Jurkat, Clone E6-1 (cell line): ENCODE data around the gene TCP11L2.
"Not testable (repeated sequence)": the region's sequence is repeated elsewhere in the genome, so short reads cannot be mapped to it uniquely, and the experiment has no call there.

Source experiments
- DNase-seq: peaks from one replicate; pipeline ENCODE4 v3.0.0-alpha.2; 2011; ENCODE audit warnings: low read depth, low spot score
- H3K4me3 ChIP-seq: 2 replicates; pipeline ENCODE4 v1.5.1; 2011; ENCODE audit warnings: mild to moderate bottlenecking, low read length, control low read depth, moderate library complexity

TCP11L2 gene

DNA sequence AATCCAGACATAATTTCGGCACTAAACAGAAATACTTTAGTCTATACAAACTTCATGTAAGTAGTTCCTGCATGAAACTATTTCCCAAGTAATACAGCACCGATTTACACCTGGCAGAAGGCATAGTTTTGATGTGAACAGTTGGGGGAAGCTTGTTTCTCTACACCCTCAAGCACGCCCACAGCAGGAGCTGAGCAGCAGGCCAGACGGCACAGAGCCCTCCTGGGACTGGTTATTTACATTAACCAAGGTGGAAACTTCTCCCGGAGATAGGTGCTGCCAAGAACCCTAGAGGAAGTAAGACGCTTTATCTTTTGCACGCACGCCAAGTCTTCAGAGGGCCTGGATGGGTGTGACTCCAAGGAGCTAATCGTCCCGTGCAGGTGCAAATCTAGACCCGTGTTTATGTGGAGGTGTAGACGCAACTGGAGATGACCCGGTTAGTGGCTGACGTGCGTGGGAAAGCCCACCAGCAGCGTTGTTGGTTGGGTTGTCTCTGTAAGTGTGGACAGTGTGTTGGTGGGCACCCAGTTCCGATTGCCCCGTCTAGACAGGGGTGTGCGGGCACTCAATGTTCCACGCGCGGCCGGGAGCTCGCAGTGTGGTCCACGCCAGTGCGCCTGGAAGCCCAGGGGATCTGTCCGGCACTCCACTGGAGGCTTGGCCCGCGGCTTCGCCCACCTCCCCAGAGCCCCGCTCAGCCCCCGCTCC, 767 bp upstream of the TCP11L2 start:
- peak; percentile 66 for DNase-seq
- H3K4me3 ChIP-seq, result peak overlapping the region; percentile 77

- DNase-seq, result peak; percentile 44
- H3K4me3 ChIP-seq, result peak overlapping the region; percentile 86
These were observed 778 bp downstream of the TCP11L2 start for GRCh38 chr12:106303202-106303820.

GRCh38 chr12:106304001-106304421, 1.5 kb downstream of the TCP11L2 start:
- no peak overlapping the region for H3K4me3 ChIP-seq
- no peak for DNase-seq

GRCh38 chr12:106304797-106305196, 2.3 kb downstream of the TCP11L2 start:
- no peak overlapping the region for H3K4me3 ChIP-seq
- no peak for DNase-seq

DNA sequence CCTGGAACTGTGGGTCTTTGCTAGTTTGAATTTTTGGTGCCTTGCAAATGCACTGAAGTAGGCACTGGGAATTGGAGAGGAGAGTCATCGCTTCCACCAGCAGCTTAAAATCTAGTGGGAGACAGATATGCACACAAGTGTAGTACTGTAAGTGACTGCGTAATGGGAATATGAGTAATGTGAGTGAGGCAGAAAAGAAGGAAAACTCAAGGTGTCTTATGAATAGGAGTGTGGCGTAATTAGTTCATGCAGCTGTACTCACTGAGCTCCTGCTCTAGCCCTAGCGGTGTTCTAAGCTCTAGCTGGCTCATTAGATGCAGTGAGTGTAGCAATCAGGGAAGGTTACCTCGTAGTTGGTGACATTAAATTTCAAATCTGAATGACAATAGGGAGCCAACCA, 2.8 kb downstream of the TCP11L2 start:
- no peak for DNase-seq
- no peak overlapping the region for H3K4me3 ChIP-seq

DNA sequence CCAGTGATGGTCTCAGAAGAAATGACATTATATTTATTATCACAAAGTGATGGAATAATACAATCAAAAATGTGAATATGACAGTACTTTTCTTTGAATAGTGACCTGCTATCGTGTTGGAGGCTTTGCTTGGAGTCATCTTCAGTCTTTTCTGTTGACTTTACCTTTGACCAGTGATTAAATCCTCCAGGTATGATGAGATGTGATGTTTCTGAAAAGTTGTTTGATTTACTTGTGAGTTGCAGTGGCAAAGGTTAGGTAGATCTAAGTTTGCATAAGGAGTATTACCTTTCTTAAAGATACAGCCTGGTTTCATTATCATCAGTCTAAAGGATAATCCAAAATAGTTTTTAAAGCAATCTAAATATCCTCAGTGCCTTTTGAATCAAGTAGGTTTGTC, 4.6 kb downstream of the TCP11L2 start:
- H3K4me3 ChIP-seq, result no peak overlapping the region
- no peak for DNase-seq

- DNase-seq, result no peak
- no peak overlapping the region for H3K4me3 ChIP-seq
These were observed 5.6 kb downstream of the TCP11L2 start for GRCh38 chr12:106308121-106308520.

- no peak for DNase-seq
- no peak overlapping the region for H3K4me3 ChIP-seq
These were observed 6.1 kb downstream of the TCP11L2 start for GRCh38 chr12:106308611-106309010.

- DNase-seq, result no peak
- H3K4me3 ChIP-seq, result no peak overlapping the region
These were observed 7.4 kb downstream of the TCP11L2 start for GRCh38 chr12:106309671-106310505.

DNA sequence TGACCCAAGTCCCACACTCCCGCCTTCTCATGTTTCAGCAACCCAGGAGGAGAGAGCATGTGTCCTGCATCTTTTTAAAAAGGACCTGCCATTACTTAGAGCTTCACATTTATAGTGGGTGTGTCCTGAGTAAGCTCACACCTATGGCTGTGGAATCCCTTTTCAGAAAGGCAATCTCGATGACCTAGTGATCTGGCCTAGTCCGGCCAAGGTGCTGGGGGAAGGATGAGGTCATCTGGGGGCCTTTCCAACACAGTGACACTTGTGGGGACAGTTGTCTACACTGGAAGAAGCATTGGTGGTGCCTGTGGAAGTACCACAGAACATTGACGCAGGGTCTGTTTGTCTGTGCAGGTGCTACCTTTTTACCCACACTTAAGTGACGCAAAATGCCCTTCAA, 8.2 kb downstream of the TCP11L2 start:
- DNase-seq, result no peak
- no peak overlapping the region for H3K4me3 ChIP-seq

DNA sequence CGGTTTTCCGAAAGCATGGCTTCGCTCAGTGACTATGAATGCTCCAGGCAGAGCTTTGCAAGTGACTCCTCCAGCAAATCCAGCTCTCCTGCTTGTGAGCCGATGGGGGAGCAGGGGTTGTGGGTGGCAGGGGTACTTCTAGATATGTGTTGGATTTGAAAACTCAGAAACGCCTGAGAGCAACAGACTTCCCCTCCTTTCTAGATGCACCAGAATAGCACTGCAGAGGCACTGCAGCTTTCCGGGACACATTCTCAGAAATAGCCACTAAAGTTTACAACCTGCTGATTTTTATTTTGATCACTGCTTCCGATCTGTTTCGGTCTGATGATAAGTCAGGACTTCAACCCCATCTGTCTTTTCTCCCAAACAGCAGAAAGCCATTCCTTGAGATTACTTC, 8.6 kb downstream of the TCP11L2 start:
- H3K4me3 ChIP-seq, result no peak overlapping the region
- no peak for DNase-seq

DNA sequence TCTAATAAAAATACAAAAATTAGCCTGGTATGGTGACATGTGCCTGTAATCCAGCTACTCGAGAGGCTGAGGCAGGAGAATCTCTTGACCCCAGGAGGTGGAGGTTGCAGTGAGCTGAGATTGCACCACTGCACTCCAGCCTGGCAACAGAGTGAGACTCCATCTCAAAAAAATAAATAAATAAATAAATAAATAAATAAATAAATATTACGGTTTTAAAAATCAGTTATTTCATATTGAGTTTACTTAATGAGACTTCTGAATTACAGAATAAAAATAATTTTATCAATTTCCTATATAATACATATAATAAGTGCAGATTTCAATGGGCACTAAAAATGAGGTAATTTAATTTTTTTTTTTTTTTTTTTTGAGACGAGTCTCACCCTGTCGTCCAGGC, 10.9 kb downstream of the TCP11L2 start:
- DNase-seq, H3K4me3 ChIP-seq: not testable (repeated sequence)

DNA sequence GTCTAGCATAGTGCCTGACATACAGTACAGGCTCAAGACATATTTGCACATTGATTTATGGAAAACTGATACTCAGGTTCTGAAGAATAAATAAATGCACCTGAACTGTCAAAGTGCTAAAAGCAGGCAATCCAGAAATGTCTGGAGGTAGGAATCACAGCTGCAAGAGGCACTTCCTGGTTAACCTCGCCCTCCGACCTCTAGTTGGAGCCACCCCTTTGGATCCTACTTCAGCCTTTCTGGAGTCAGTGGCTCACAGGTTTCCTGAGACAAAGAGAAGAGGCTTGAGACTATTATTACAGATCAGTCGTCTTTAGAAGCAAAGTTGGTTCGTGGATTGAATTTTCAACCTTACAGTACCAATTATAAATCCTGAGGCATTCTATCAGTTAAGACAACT, 13.0 kb downstream of the TCP11L2 start:
- H3K4me3 ChIP-seq, result no peak overlapping the region
- DNase-seq, result no peak

DNA sequence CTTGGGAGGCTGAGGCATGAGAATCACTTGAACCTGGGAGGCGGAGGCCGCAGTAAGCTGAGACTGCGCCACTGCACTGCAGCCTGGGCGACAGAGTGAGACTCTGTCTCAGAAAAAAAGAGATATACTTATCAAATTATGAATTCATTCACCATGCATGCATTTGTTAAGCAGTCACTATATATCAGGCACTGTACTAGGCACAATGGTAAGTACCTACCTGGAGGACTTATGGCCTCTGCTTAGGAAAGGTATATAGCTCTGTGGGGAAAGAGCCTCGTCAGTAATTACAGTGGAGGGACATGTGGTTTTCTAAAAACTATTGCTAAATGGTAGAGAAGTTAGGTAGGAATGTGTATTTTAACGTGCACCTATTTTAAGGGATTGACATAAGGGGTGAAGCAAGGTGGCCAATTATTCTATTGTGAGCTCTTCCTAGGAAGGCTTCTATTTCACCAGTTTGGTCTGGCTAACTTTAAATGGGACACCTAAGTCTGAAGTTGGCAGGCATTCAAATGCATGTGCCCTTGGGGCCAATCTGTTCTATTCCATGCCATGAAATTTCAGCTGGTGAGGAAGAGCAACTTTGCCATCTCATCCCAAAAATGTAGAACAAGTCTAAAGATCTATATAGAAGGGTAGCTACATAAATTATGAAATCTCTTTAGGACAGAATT, 15.0 kb downstream of the TCP11L2 start:
- no peak for DNase-seq

DNA sequence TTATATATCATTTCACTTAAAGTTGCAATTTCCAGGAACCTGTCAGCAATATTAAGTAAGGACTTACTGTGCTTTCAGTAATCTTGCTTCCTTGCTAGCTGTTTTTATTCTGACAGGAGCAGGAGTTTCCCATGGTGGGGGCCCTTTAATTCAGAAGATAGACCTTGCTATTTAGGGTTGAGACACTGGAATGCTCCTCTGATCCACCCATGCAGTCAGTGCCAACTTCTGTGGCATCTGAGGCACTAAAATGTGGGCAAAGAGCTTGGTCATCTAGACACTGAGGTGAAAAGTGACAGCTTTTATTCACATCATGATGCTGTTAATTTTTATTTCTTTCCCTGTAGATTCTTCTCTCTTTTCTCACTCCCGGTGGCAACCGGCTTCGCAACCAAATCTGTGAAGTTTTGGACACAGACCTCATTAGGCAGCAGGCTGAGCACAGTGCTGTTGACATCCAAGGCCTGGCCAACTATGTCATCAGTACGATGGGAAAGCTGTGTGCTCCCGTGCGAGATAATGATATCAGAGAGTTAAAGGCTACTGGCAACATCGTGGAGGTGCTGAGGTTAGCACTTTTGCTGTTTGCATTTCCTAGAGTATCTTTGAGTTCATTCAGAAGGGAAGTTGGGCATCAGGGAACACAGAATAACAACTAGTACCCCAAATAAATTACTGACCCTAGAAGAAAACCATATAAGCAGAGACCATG, 18.8 kb downstream of the TCP11L2 start:
- H3K4me3 ChIP-seq, result no peak overlapping the region
- no peak for DNase-seq

More for the DNA sequence above, 15.0 kb downstream of the TCP11L2 start:
- H3K4me3 ChIP-seq, result no peak overlapping the region

DNA sequence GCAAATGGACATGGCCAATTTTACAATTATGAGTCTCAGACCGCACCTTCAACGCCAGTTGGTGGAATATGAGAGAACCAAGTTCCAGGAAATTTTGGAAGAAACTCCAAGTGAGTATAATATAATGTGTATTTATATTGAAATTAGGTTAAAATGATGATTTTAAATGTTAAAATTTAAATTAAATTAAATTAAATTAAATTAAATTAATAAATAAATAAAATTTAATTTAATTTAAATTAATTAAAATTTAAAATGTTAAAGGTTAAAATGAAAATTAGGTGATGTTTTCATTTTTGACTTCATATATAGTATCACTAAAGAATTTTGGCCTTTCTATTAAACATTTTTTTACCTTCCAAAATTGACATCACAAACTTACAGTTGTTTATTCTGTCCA, 21.0 kb downstream of the TCP11L2 start:
- no peak overlapping the region for H3K4me3 ChIP-seq
- DNase-seq, result no peak

DNA sequence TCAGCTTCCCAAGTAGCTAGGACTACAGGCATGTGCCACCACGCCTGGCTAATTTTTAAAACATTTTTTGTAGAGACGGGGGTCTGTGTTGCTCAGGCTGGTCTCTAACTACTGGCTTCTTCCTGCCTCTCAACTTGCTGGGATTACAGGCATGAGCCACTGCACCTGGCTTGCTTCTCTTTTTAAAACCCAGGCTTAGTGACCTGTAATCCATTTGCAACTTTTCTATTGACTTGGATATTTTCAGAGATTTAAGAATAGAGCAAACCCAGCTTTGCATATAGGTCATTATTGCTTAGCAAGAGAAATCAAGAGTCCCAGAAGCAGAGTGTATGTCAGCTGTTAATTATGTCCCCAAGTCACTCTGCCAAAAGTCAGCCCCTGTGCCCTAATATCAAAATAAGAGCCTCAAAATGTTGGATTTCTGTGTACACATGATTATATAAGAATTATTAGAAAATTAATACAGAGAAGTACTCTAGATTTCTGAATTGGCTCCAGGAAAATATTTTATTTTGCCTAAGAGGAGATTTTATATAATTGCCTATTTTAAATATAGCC, 24.9 kb downstream of the TCP11L2 start:
- H3K4me3 ChIP-seq, result no peak overlapping the region
- no peak for DNase-seq

- no peak for DNase-seq
- H3K4me3 ChIP-seq, result no peak overlapping the region
These were observed 26.2 kb downstream of the TCP11L2 start for GRCh38 chr12:106328735-106329134.
